Gastroesophageal sphincter (tissue), 3 donors: Measurements from ENCODE around the gene CNNM3.

Experiments
- POLR2A ChIP-seq, 2 donors: fragments of 450-650 bp; IDR thresholded peaks; one replicate each; pipeline ENCODE4 v1.6.1; 2017; ENCODE audit warnings: antibody characterized with exemption in 2 of 2, mild to moderate bottlenecking in 2 of 2, moderate library complexity in 1 of 2
- TF ChIP-seq, protein P1 (sequence below), 4 experiments: fragments of 200-600 bp in 2 of 4; fragments of 450-650 bp in 2 of 4; sonication (generic) in 1 of 4; IDR thresholded peaks; one replicate each; pipeline ENCODE4 v1.5.1; 2017 to 2019; ENCODE audit warnings: antibody characterized with exemption in 4 of 4, mild to moderate bottlenecking in 2 of 4, moderate library complexity in 2 of 4

DNA sequence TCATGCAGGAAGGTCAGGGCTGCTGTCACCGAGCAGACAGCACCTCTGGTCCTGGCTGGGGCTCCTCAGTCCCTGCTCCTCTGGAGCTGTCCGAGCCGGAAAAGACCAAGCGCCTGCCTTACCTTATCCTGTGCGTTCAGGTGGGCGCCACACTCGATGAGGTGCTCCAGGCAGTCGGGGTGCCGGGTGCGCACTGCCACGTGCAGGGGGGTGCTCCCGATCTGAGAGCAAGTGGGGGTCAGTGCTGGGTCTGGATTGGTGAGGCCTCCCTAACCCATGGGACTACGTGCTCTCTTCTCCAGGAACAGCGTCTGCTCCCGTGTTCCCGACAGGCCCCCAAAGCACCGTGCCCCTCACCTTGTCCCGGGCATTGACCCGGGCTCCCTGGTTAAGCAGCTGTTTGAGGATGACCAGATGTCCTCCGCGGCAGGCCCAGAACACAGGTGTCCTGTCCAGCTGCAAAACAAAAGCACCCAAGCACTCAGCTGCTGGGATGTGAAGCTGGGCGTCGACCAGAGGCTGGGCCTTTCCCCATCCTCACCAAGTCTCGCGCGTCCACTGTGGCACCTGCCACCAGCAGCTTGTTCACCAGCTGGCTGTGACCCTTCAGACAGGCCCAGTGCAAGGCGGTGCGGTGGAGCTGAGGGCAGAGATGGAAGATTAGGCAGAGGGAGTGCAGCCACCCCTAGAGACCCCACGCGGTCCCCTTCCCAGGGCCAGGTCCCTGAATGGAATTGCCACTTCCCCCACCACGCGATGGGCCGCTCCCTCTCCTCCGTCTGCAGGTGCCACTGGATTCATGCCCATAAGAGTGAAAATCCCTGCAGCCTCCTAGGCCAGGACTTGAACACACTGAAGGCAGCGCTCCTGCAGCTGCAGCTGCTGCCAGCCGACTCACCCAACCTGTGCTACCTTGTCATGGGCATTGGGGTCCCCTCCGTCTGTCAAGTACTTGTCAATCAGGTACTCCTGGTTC is 24.1 kb downstream of the CNNM3 start:
- no peak for TF ChIP-seq POLR2A (IDR thresholded peaks at IDR 0.05)
- TF ChIP-seq, protein P1, sequence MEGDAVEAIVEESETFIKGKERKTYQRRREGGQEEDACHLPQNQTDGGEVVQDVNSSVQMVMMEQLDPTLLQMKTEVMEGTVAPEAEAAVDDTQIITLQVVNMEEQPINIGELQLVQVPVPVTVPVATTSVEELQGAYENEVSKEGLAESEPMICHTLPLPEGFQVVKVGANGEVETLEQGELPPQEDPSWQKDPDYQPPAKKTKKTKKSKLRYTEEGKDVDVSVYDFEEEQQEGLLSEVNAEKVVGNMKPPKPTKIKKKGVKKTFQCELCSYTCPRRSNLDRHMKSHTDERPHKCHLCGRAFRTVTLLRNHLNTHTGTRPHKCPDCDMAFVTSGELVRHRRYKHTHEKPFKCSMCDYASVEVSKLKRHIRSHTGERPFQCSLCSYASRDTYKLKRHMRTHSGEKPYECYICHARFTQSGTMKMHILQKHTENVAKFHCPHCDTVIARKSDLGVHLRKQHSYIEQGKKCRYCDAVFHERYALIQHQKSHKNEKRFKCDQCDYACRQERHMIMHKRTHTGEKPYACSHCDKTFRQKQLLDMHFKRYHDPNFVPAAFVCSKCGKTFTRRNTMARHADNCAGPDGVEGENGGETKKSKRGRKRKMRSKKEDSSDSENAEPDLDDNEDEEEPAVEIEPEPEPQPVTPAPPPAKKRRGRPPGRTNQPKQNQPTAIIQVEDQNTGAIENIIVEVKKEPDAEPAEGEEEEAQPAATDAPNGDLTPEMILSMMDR (IDR thresholded peaks at IDR 0.05): no peak
